ENCODE data around the gene TBC1D9B.

Gene TBC1D9B

GRCh38 chr5:179885491-179886090 lies 22.1 kb downstream of the TBC1D9B start:
- no peak for DNase-seq (ENCODE audit: extremely low spot score)
- CTCF ChIA-PET = no interaction called here
- POLR2A ChIA-PET = no interaction called here
- TF ChIP-seq L3MBTL2 (conservative IDR thresholded peaks at IDR 0.05) (no peak), FOXM1 (IDR thresholded peaks at IDR 0.05; ENCODE audit: borderline replicate concordance) (no peak), SUZ12 (IDR thresholded peaks at IDR 0.05) (no peak), ARNT (IDR thresholded peaks at IDR 0.05) (no peak), ZNF384 (IDR thresholded peaks at IDR 0.05) (no peak), FOXA1 (IDR thresholded peaks at IDR 0.05) (no peak), CTBP1 (IDR thresholded peaks at IDR 0.05; ENCODE audit: borderline replicate concordance) (no peak), TARDBP (IDR thresholded peaks at IDR 0.05) (no peak)

- DNase-seq (ENCODE audit: extremely low spot score) = no peak
- no peak for TF ChIP-seq FOXK2 (IDR thresholded peaks at IDR 0.05)
- no peak for TF ChIP-seq ZNF384 (IDR thresholded peaks at IDR 0.05)
- TF ChIP-seq TARDBP (IDR thresholded peaks at IDR 0.05) = no peak
- no peak for TF ChIP-seq FOXM1 (IDR thresholded peaks at IDR 0.05; ENCODE audit: borderline replicate concordance)
- no peak for TF ChIP-seq ELF4 (IDR thresholded peaks at IDR 0.05)
- no peak for TF ChIP-seq LEF1 (IDR thresholded peaks at IDR 0.05; ENCODE audit: borderline replicate concordance)
- TF ChIP-seq NFRKB (IDR thresholded peaks at IDR 0.05) = no peak
- TF ChIP-seq SP1 (IDR thresholded peaks at IDR 0.05) = no peak
- TF ChIP-seq ARNT (IDR thresholded peaks at IDR 0.05) = no peak
- TF ChIP-seq L3MBTL2 (conservative IDR thresholded peaks at IDR 0.05) = no peak
- TF ChIP-seq BHLHE40 (IDR thresholded peaks at IDR 0.05; ENCODE audit: borderline replicate concordance) = no peak
- TF ChIP-seq, protein P1, sequence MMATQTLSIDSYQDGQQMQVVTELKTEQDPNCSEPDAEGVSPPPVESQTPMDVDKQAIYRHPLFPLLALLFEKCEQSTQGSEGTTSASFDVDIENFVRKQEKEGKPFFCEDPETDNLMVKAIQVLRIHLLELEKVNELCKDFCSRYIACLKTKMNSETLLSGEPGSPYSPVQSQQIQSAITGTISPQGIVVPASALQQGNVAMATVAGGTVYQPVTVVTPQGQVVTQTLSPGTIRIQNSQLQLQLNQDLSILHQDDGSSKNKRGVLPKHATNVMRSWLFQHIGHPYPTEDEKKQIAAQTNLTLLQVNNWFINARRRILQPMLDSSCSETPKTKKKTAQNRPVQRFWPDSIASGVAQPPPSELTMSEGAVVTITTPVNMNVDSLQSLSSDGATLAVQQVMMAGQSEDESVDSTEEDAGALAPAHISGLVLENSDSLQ (IDR thresholded peaks at IDR 0.05) = no peak
- TF ChIP-seq HDGF (IDR thresholded peaks at IDR 0.05; ENCODE audit: borderline replicate concordance) = no peak
- TF ChIP-seq CTBP1 (IDR thresholded peaks at IDR 0.05; ENCODE audit: borderline replicate concordance) = no peak
- TF ChIP-seq SUZ12 (IDR thresholded peaks at IDR 0.05) = no peak
- TF ChIP-seq FOXA1 (IDR thresholded peaks at IDR 0.05) = no peak
- ChIA-PET POLR2A (no interaction called here), CTCF (interaction anchor here (1.0 kb wide), 1 partner anchor 24 kb away, joined by 3 read pairs; no protein-coding TSS in a partner anchor)
These were observed 24.5 kb downstream of the TBC1D9B start for GRCh38 chr5:179883163-179883562.

- no peak for DNase-seq (ENCODE audit: extremely low spot score)
- POLR2A ChIA-PET = no interaction called here
- CTCF ChIA-PET = interaction anchor here (1.0 kb wide), 1 partner anchor 25 kb away, joined by 3 read pairs; no protein-coding TSS in a partner anchor
- TF ChIP-seq HDGF (IDR thresholded peaks at IDR 0.05; ENCODE audit: borderline replicate concordance) = no peak
- TF ChIP-seq LEF1 (IDR thresholded peaks at IDR 0.05; ENCODE audit: borderline replicate concordance) = no peak
- TF ChIP-seq ELF4 (IDR thresholded peaks at IDR 0.05) = no peak
- no peak for TF ChIP-seq TARDBP (IDR thresholded peaks at IDR 0.05)
- TF ChIP-seq, protein P1 (IDR thresholded peaks at IDR 0.05) = no peak
- TF ChIP-seq L3MBTL2 (conservative IDR thresholded peaks at IDR 0.05) = no peak
- no peak for TF ChIP-seq SP1 (IDR thresholded peaks at IDR 0.05)
These were observed 25.4 kb downstream of the TBC1D9B start for GRCh38 chr5:179882338-179882737.

DNA sequence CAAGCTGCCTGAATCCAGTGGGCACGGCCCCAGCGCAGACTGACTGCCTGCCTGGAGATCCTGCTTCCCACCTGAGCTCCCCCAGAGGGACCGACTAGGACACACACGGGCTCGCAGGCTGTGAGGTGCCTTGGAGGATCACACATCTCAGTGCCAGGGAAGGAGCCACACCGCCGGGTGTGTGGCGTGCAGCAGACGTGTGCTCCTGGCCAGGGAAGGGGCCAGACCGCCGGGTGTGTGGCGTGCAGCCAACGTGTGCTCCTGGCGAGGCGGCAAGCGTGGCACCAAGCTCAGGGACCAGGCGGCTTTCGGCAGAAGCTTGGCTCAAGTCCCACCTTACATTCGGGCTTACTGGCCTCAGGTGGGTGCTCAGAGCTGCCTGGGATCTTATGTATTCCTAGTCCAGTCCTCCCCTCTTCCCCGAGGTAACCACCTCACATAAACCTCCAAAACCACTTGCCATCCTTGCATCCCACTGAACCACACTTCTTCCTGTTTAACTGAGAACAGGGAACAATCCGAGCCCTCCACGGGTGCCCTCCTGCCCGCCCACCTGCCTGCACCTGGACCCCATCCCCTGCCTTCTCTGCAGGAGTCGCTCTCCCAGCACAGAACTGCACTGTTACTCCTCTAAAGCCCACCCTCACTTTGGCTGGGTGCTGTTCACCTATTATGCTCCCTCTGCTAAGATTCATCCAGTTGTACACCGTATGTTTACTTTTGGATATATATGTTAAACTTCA lies 26.7 kb downstream of the TBC1D9B start:
- DNase-seq (ENCODE audit: extremely low spot score) = no peak
- ChIA-PET POLR2A (no interaction called here), CTCF (interaction anchor here (0.7 kb wide), 1 partner anchor 25 kb away, joined by 3 read pairs; no protein-coding TSS in a partner anchor)
- TF ChIP-seq BHLHE40 (IDR thresholded peaks at IDR 0.05; ENCODE audit: borderline replicate concordance) = no peak
- no peak for TF ChIP-seq ELF4 (IDR thresholded peaks at IDR 0.05)
- TF ChIP-seq FOXA1 (IDR thresholded peaks at IDR 0.05) = no peak
- TF ChIP-seq HDGF (IDR thresholded peaks at IDR 0.05; ENCODE audit: borderline replicate concordance) = no peak
- TF ChIP-seq SUZ12 (IDR thresholded peaks at IDR 0.05) = no peak
- TF ChIP-seq, protein P1 (IDR thresholded peaks at IDR 0.05) = no peak
- TF ChIP-seq ZNF384 (IDR thresholded peaks at IDR 0.05) = no peak
- no peak for TF ChIP-seq SP1 (IDR thresholded peaks at IDR 0.05)
- TF ChIP-seq ARNT (IDR thresholded peaks at IDR 0.05) = no peak

GRCh38 chr5:179880066-179880650 lies 27.5 kb downstream of the TBC1D9B start:
- no peak for DNase-seq (ENCODE audit: extremely low spot score)
- POLR2A ChIA-PET = interaction anchor here (1.3 kb wide), 1 partner anchor 10 kb away, joined by 3 read pairs; no protein-coding TSS in a partner anchor
- CTCF ChIA-PET = interaction anchor here (1.2 kb wide), 1 partner anchor 78 kb away, joined by 4 read pairs; no protein-coding TSS in a partner anchor
- TF ChIP-seq, protein P1 (IDR thresholded peaks at IDR 0.05) = no peak
- TF ChIP-seq BHLHE40 (IDR thresholded peaks at IDR 0.05; ENCODE audit: borderline replicate concordance) (no peak), TARDBP (IDR thresholded peaks at IDR 0.05) (no peak), L3MBTL2 (conservative IDR thresholded peaks at IDR 0.05) (no peak), HDGF (IDR thresholded peaks at IDR 0.05; ENCODE audit: borderline replicate concordance) (no peak), FOXA1 (IDR thresholded peaks at IDR 0.05) (no peak), LEF1 (IDR thresholded peaks at IDR 0.05; ENCODE audit: borderline replicate concordance) (no peak), ARNT (IDR thresholded peaks at IDR 0.05) (no peak)

Data from HEK293T (cell line).